AG04450 (cell line): ENCODE data around the gene CASR. TPM values are rescaled to one million over a fixed set of nuclear protein-coding genes. Genes with fewer than 3 reads are reported as not detected.
"Not testable (repeated sequence)": the region's sequence is repeated elsewhere in the genome, so short reads cannot be mapped to it uniquely, and the experiment has no call there.

Experiments used
- CTCF ChIA-PET: fragments of 300-600, 350-600 bp; formaldehyde crosslinking; extraction: SDS; loops from one replicate; lab custom pipeline; 2022; ENCODE audit warnings: antibody characterized with exemption, inconsistent platforms; lab: Charles Lee
- POLR2A ChIA-PET: fragments of 350-600 bp; formaldehyde crosslinking; extraction: SDS; loops from one replicate; lab custom pipeline; 2021; ENCODE audit warnings: antibody characterized with exemption, inconsistent platforms; lab: Yijun Ruan, JAX
- DNase-seq: peaks from one replicate; pipeline ENCODE4 v3.0.0-alpha.2; 2011; ENCODE audit warnings: low read depth, low spot score
- H3K27ac ChIP-seq: one replicate; pipeline ENCODE4 v1.5.1; 2012; ENCODE audit warnings: low read depth, low read length, control low read depth
- H3K27me3 ChIP-seq: one replicate; pipeline ENCODE4 v1.6.0; 2012; ENCODE audit warnings: low read length; ENCODE audit not compliant: control insufficient read depth, insufficient read depth
- H3K4me3 ChIP-seq: 2 replicates; pipeline ENCODE4 v1.5.1; 2011; ENCODE audit warnings: mild to moderate bottlenecking, low read depth, low read length, control low read depth
- H3K9me3 ChIP-seq: 2 replicates; pipeline ENCODE4 v1.5.1; 2012; ENCODE audit warnings: low read length; ENCODE audit not compliant: control insufficient read depth, insufficient read depth
- CTCF ChIP-seq: IDR thresholded peaks from 2 replicates; pipeline ENCODE4 v1.5.1; 2011; ENCODE audit warnings: low read depth, low read length, control low read depth, inconsistent platforms
- polyA minus RNA-seq: library from RNA; depleted of rRNA, polyadenylated mRNA; stranded (reverse); fragments of >200 nt; gene quantifications from 2 replicates; pipeline ENCODE4 v1.2.3, GENCODE V29; 2011; rRNA and poly(A)+ RNA removed
- polyA plus RNA-seq: library from polyadenylated mRNA; depleted of rRNA; stranded (reverse); fragments of >200 nt; gene quantifications from 2 replicates; pipeline ENCODE4 v1.2.3, GENCODE V29; 2011; rRNA removed

The CASR gene, protein sequence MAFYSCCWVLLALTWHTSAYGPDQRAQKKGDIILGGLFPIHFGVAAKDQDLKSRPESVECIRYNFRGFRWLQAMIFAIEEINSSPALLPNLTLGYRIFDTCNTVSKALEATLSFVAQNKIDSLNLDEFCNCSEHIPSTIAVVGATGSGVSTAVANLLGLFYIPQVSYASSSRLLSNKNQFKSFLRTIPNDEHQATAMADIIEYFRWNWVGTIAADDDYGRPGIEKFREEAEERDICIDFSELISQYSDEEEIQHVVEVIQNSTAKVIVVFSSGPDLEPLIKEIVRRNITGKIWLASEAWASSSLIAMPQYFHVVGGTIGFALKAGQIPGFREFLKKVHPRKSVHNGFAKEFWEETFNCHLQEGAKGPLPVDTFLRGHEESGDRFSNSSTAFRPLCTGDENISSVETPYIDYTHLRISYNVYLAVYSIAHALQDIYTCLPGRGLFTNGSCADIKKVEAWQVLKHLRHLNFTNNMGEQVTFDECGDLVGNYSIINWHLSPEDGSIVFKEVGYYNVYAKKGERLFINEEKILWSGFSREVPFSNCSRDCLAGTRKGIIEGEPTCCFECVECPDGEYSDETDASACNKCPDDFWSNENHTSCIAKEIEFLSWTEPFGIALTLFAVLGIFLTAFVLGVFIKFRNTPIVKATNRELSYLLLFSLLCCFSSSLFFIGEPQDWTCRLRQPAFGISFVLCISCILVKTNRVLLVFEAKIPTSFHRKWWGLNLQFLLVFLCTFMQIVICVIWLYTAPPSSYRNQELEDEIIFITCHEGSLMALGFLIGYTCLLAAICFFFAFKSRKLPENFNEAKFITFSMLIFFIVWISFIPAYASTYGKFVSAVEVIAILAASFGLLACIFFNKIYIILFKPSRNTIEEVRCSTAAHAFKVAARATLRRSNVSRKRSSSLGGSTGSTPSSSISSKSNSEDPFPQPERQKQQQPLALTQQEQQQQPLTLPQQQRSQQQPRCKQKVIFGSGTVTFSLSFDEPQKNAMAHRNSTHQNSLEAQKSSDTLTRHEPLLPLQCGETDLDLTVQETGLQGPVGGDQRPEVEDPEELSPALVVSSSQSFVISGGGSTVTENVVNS
- polyA plus RNA-seq (not detected in 2 replicates), polyA minus RNA-seq (not detected in 2 replicates)

GRCh38 chr3:122183521-122183892, at the start of gene CASR:
CASR (plus strand) TSS chr3:122183668; CDS start chr3:122254190, 70,522 bp downstream.
- Histone ChIP-seq H3K4me3 (no peak within 1 kb of the TSS), H3K27me3 (peaks cover 19% of the 10 kb centered on the region), H3K27ac (no peak within 1 kb of the TSS), H3K9me3 (no peaks in the 10 kb centered on the region; the same call in 1 of the 2 replicates)
- CTCF ChIA-PET, result no interaction called here
- no peak for DNase-seq
- POLR2A ChIA-PET, result no interaction called here
- no peak for TF ChIP-seq CTCF

DNA sequence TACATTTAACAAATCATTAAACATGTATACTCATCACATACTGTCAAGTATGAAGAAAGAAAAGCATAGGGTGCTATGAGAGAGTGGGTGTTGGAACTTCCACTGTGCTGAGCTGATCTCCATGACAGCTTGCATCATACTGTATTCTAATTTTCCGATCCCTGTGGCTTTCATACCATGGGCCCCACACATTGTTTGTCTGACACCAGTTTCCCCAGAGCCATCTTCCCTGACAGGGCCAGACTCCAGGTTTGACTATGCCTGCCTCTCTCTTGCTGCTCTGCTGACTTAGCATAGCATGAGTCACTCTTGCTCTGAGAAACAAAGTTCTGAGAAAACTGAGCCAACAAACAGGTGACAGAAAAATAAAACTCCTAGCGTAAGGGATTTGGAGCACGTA, 37.0 kb upstream of the CASR start:
- no peak for DNase-seq
- no peak overlapping the region for H3K4me3 ChIP-seq
- CTCF ChIA-PET, result no interaction called here
- no peaks in the 10 kb centered on the region for H3K27me3 ChIP-seq
- H3K27ac ChIP-seq, result no peak overlapping the region
- POLR2A ChIA-PET, result no interaction called here
- H3K9me3 ChIP-seq, result no peaks in the 10 kb centered on the region; the same call in 1 of the 2 replicates
- TF ChIP-seq CTCF, result no peak

GRCh38 chr3:122148941-122149627, 34.4 kb upstream of the CASR start:
- no peak overlapping the region for H3K4me3 ChIP-seq
- ChIA-PET CTCF (no interaction called here), POLR2A (no interaction called here)
- DNase-seq, result no peak
- peaks cover 9% of the 10 kb centered on the region; the same call in 1 of the 2 replicates for H3K9me3 ChIP-seq
- no peak overlapping the region for H3K27ac ChIP-seq
- no peak for TF ChIP-seq CTCF
- no peaks in the 10 kb centered on the region for H3K27me3 ChIP-seq

DNA sequence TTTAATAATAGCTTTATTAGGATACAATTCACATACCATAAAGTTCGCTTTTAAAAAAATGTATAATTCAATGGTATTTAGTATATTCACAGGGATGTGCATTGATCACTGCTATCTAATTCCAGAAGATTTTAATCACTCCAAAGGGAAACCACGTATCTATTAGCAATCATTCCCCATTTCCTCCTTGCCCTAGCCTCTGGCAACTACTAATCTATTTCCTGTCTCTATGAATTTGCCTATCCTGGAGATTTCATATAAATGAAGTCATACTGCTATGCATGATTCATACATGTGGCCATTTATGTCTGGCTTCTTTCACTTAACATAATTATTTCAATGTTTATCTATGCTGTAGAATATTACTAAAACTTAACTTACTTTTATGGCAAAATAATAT, 32.0 kb upstream of the CASR start:
- H3K27ac ChIP-seq, result no peak overlapping the region
- no peak for DNase-seq
- peaks cover 13% of the 10 kb centered on the region; the same call in 1 of the 2 replicates for H3K9me3 ChIP-seq
- no peak for TF ChIP-seq CTCF
- POLR2A ChIA-PET, result no interaction called here
- no peak overlapping the region for H3K4me3 ChIP-seq
- H3K27me3 ChIP-seq, result no peaks in the 10 kb centered on the region
- CTCF ChIA-PET, result no interaction called here

DNA sequence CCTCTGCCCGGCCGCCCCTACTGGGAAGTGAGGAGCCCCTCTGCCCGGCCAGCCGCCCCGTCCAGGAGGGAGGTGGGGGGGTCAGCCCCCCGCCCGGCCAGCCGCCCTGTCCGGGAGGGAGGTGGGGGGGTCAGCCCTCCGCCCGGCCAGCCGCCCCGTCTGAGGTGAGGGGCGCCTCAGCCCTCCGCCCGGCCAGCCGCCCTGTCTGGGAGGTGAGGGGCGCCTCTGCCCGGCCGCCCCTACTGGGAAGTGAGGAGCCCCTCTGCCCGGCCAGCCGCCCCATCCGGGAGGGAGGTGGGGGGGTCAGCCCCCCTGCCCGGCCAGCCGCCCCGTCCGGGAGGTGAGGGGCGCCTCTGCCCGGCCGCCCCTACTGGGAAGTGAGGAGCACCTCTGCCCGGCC, 18.5 kb upstream of the CASR start:
- H3K27ac ChIP-seq, DNase-seq, H3K27me3 ChIP-seq, CTCF ChIA-PET, H3K9me3 ChIP-seq, H3K4me3 ChIP-seq, POLR2A ChIA-PET: not testable (repeated sequence)
